Stimulated activated CD4-positive, alpha-beta T cell treated with anti-CD3 and anti-CD28 coated beads, Interleukin-2, amount 100 ng/mL, for 48 hours (primary cell): Measurements from ENCODE around the gene CEP85L.

Experiments
- DNase-seq, 2 donors: peaks; one replicate each; pipeline ENCODE4 v3.0.0-alpha.2; 2020

Gene CEP85L

DNA sequence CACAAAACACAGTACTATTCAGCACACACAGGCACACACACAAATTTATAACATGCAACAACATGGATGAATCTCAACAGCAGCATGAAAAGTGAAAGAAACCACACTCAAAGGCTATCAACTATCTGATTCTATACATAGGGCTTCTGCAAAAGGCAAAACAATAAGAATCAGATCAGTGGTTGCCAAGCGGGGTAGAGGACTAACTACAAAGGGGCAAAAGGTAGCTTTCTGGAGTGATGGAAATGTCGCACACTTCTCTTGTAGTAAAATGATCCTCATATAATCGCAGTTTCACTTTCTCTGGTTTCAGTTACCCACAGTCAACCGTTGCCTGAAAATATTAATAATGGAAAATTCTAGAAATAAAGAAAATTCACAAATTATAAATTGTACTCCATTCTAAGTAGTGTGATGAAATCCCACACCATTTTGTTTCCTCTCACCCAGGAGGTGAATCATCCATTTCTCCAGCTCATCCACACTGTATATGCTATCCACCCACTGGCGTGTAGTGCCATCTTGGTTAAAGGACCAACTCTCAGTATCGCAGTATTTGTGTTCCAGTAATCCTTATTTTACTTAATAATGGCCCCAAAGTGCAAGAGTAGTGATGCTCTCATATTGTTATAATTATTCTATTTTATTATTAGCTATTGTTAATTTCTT is 116.1 kb downstream of the CEP85L start:
- no peak for DNase-seq

DNA sequence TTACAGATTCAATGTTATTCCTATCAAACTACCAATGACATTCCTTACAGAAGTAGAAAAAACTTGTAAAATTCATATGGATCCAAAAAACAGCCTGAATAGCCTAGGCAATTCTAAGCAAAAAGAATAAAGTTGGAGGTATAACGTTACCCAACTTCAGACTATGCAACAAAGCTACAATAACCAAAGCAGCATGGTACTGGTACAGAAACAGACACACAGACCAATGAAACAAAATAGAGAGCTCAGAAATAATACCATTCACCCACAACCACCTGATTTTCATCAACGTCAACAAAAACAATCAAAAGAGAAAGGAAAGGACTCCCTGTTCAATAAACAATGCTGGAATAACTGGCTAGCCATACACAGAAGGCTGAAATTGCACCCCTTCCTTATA is 120.4 kb downstream of the CEP85L start:
- DNase-seq: no peak

DNA sequence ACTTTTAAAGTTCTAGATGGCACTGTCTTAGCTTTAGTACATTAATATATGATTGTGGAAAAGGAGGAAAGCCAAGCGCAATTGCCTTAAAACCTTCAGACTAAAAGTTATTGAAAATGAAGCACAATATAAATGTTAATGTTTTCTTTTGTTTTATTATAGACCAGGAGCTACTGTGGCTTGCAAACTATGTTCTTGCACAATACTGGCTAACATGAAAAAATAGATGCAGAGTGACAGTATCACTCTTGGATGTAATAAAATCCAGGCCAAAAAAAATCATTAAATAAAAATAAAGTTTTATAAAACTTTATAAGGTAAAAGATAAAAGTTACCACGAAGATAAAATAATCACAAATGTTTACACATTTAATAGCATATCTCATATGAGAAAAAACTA is 121.6 kb downstream of the CEP85L start:
- DNase-seq: no peak

DNA sequence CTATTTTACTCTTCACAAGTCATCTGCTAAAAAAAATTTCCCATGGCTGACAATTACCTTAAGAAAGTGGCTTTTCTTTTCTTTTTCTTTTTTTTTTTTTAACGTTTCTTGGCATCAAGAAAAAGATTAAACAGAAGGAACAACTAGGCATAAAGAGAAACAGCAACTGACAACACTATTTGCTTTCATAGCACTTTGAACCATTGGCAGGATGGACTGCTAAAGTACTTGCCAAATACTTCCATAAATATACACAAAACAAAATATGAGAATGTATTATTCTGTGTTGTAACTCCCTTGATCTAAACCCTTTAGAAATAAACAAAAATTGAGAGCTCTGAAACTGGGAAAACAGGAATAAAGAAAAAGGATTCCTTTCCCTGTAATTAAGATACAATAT is 123.3 kb downstream of the CEP85L start:
- DNase-seq: no peak

DNA sequence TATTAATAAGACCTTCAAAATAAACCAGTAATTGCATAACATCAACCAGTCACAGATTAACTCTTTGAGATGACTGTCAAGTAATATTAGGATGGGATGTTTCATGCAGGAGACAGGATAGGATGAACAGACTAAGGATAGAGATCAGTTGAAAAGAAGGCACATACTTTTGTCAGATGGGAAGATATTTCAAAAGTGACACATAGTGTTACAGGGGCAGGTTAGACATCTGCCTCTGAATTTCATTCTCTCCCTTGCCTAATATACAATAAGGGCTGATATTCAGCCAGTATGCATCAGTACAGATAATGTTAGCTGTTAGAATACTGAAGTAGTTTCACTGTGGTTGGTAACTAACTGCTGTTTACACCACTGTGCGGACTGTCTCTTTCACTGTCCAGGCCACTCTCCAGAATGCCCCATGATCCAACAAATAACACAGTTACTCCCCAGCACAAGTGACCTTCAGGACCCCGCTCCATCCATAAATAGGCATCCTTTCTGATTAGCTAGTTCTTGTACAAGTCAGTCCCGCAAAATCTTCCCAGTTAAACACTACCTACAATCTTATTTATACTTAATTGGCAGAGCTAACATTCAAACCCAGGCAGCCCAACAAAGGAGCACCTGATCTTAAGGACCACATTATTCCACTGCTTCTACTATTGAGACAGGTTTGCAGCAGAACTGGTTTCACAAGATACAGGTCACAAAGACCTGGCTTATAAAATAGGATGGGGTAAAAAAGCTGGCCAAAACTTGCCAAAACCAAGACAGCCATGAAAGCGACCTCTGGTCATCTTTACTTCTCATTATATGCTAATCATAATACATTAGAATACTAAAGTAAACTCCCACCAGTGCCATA is 125.2 kb downstream of the CEP85L start:
- DNase-seq: no peak

DNA sequence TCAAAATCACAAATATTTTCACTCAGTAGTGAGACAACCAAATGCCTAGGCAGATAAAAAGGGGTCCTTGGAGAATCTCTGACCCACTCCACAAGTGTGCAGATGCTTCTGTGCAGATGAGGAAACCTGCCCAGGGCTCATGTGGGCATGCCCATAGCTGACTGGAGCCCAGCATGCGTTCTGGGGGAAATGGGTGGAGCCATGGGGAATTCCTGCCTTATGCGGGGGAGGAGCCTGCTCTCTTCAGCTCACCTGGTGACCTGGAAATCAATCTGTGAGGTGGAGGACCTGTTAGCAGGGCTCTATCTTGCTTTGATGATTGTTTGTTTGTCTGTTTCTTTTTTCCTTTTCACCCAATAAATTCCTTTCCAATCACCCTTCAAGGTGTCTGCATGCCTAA is 126.7 kb downstream of the CEP85L start:
- DNase-seq: no peak

DNA sequence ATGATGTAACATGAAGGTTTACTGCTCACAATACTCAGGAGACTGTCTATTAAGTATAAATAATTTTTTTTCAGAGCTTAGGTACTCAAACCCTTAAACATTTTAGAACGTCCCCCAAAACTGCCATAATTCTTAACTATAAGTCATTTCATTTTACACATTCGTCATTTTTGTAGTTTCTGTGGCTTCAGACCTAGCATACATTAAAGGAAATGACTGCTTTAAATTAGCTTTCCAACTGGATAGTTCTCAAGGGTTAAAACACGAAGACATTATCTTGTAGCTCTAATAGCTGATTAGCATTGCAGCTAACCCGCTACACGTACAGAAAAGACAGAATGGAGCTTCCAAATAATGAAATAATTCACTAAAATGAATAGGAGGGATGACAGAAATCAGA is 128.2 kb downstream of the CEP85L start:
- no peak for DNase-seq

DNA sequence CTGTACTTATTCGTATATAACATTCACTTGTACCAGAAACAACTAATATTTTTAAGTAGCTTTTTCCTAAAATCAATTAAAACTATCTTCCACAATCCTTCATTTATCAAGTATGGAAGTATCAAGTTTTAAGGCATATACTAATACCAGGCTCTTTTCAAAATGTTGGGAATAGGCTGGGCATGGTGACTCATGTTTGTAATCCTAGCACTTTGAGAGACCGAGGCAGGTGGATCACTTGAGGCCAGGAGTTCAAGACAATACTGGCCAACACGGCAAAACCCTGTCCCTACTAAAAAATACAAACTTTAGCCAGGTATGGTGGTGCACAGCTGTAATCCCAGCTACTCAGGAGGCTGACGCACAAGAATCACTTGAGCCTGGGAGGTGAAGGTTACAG is 129.0 kb downstream of the CEP85L start:
- DNase-seq: no peak

DNA sequence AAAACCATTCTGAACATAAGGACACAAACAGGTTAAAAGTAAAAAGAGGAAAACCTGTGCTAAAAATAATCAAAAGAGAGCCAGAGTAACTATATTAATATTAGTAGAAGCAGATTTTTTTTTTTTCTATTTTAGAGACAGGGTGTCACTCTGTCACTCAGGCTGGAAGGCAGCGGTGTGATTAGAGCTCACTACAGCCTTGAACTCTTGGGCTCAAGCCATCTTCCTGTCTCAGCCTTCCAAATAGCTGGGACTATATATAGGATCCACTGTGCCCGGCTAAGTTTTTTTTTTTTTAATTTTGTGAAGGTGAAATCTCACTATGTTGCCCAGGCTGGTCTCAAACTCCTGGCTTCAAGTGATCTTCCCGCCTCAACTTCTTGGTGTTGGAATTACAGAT is 136.7 kb downstream of the CEP85L start:
- DNase-seq: no peak

DNA sequence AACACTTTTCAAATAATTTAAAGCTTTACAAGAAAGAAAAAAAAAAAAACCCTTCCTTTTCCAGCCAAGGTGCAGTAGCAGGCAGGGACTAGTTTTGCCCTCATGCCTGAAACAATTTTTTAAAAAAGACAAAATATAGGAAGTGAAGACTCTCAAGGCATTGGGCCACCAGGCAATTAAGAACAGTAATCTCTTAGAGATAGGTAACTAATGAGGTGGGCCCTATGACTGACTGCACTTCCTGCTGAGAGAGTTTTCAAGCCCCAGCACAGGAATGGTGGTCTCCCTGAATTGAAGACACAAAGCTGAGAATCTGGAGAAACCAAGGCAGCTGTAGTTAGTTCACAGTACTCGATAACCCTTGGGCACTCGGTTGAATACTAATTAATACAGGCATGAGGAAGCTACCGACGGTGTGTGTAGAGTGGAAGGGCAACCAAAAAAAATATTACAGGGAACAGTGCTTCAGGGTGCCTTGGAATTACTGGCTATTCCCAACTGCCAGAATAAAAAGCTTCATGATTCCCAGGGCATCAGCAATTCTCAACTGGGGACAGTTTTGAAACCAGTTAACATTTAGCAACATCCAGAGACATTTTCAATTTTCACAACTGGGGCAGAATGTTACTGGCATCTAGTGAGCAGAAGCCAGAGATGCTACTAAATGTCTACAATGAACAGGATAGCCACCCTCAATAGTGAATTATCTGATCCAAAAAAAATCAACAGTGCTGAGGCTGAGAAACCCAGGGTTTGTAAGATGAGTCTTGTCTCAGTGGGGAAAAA is 139.3 kb downstream of the CEP85L start:
- DNase-seq: no peak

DNA sequence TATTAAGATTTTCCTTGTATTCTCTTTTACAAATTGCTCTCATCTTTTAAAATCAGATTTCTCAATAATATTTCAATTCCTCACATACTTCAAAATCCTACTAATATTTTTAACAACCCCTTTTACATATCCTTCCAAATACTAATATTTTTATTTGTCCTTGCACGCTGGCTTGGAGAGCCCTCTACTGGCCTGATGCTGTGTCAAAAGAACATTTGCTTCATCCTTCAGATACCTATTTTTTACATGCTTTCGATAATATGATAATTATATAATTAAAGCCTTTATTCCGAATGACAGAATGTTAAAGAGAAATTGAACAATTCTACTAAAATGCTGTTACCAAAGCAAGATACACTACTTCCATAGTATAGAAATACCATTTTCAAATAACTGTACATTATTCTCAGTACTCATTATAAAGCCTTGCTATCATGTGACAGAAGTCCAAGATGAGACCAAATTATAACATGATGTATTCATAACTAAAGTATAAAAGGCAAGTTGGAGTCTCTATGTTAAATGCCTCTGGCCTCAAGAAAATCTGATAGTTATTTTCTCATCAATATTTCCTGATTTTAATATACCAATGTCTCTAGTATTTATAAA is 142.3 kb downstream of the CEP85L start:
- no peak for DNase-seq

DNA sequence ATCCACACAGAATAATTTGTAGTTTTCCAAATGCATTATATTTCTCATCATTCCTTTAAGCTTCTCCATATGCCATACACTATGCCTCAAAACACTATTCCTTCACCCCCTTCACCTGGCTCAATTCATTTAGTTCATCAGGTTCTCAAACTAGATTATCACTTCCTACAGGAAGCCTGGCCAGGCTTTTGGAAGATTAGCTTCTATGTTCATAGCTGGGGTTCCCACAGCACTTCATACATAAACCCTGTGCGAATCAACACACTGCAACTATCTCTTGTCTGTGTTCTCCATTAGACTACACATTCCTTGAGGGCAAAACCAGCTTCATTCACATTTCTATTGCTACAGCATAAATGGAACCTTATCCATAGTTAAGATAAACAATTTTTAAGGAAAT is 143.8 kb downstream of the CEP85L start:
- DNase-seq: no peak

DNA sequence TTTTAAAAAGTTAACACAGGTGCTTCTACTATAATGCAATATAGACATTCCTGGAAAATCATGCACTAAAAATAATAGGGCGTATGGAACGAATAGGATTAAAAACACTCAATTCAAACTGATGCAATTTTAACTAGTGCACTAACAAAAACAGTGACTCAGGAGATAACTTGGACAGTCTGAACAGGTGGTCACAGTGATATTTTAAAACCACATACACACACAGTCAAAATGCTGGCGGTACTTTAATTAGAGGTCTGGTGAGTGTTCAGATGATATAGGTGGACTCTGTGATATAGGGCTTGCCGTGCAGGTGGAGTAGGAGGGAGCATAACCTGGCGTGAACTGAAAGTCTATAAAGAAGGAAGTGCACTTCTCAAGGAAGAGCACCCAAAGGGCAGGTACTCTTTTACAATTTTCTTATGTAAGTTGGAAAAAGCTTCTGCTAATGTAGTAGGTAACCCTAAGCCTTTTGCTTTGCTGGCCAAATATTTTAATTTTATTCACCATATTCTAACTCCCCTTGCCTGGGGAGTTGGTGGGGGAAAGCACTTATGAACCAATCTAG is 145.2 kb downstream of the CEP85L start:
- DNase-seq: no peak

DNA sequence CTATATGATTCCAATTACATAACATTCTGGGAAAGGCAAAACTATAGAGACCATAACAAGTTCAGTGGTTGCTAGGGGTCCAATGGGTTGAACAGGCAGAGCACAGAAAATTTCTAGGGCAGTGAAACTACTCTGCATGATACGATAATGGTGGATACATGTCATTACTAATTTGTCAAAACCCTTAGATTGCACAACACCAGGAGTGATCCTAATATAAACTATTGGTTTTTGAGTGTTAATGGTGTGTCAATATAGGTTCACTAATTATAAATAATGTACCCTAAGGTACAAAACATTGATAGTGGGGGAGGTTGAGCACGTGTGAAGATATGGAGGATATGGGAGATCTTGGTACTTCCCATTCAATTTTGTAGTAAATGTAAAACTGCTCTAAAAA is 145.7 kb downstream of the CEP85L start:
- DNase-seq: no peak

DNA sequence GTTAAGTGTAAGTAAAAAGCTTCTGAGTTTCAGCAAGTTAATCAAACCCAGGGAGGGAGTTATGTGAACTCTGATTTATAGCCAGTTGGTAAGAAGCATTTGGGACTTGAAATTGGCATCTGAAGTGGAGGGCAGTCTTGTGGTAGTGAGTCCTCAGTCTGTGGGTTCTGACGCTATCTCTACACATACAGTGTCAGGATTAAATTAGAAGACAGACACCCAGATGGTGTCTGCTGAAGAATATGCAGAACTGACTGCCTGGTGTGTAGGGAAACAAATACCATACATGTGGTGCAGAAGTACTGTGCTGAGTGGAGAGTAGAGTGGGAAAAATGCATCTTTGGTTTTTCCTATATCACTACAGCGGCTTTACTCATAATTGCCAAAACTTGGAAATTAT is 146.8 kb downstream of the CEP85L start:
- no peak for DNase-seq

DNA sequence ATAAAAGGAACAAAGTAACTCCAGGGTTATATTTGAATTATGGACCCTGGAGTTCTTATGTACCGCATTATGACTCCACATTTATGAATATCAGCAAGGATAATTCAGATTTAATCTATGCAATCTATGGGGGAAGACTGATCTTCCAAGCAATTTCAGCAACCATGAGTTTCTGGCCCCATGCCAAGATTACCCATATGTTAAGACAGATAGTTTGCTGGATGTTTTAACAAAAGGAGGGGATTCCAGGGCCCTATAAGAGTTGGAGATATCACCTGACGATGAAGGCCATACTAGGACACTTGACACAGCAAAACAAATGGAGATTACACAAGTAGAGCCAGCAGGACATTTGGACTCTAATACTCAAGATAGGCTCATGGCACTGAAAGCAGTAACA is 149.2 kb downstream of the CEP85L start:
- no peak for DNase-seq

DNA sequence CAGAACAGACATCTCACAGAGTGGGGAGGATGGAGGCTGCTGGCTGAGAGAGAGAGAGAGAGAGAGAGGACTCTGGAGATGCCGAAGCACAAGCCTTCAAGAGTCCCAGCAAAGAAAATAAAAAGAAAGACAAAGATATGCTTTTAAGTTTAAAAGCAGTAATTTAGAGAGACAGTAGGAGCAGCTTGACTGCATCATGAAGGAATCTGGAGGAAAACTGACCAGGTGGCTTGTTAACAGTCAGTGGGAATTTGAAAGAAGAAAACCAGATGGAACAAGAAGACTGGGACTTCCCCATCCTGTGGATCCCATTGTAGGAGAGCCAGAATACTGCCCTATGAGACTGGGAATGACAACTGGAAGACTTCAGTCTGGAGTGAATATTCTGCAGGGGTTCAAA is 149.6 kb downstream of the CEP85L start:
- DNase-seq: no peak

DNA sequence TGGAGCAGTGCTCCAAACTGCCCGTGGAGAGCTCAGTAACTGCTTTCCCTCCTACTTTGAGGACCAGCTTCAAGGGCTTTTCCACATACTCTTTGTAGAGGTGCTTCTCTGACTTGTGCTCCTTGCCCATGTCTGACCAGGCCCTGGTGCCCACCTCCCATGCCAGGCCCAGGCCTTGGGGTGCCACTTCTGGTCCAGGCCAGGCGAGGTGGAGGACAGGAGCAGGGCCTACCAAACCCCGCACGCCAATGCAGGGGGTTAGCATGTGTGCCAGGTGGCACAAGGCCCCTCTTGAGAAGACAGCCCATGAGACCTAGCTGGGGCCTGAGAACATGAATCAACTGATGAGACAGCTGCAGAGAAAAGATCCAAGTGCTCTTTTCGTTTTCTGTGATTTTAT is 150.3 kb downstream of the CEP85L start:
- no peak for DNase-seq

DNA sequence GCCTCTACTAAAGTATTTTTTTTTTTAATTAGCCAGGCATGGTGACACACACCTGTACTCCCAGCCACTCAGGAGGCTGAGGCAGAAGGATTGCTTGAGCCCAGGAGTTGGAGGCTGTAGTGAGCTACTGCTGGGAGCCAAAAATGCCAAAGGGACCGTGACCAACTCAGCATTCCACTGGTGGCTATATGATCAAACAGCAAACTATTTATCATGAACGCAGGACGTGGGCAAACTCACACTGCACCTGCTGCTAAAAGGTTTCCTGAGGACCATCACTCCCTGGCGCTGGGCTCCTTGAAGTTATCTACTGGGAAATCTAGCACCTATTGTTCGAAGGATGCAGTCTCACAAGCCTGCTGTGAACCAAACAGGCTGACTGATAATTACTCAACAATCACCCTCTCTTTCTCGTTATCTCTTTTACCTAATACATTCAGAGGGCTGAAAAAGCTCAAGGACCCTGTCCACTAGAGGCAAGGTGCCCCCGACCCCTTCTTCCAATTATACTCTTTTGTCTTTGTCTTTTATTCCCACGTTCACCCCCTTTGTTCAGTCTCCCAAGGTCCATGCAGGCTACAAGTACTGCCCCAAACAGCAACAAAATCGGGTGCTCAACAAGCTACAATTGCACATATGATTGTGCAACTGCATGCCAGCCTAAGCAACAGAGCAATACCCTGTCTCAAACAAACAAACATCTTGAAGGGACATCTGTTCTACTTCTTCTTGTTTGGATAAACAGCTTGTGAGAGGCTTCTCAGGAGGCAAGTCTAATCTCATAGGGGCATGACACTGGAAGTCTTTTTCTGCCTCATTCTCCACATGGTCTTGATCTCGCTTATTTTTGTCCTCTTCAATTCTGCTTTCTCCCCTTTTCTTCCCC is 151.0 kb downstream of the CEP85L start:
- DNase-seq: no peak

DNA sequence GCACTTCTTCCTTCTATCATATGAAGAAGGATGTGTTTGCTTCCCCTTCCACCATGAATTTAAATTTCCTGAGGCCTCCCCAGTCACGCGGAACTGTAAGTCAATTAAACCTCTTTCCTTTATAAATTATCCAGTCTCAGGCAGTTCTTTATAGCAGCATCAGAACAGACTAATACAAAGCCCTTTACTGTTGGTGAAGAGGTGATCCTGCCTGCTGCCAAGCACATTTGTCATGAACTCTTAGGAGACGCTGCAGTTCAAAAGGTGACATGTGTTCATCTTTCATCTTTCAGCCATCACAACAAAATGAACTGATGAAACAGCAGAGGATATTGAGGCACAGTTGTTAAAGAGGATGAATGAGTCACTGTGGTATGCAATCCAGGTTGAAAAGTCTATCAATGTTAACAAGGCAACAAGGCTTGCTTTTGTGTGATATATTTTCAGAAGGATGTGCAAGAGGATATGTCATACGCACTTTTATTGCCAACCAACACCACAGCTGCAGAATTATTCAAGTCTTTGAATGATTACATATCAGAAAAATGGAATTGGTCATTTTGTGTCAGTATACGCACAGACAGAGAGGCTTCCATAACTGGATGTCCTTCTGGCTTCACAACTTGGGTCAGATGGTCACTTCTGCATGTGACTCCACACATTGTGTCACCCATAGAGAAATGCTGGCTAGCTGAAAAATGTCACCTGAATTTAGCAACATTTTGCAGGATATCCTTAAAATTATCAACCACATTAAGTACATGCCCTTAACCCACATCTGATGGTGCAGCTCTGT is 155.7 kb downstream of the CEP85L start:
- DNase-seq: no peak

DNA sequence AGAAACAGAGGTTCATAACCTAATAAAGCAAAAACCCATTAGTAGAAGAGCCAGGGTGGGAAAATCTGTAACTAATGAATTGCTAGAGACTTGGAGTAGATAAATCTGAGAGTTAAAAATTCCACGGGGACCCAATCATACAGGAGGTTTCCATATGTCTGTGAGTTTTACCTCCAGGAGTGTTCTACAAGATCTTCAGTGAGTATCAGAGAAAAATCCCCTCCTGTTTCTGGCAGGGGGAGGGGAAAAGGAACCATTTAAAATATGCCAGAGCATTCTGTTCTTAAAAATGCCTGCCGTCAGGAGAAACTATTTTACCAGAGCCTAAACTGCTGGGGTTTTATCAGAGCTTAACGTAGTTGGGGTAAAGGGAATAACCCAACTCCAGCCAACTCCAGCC is 157.3 kb downstream of the CEP85L start:
- DNase-seq: no peak
